Kidney (tissue), 14 donors: Measurements from ENCODE around the gene SIGLEC14. TPM values are rescaled to one million over a fixed set of nuclear protein-coding genes. Genes with fewer than 3 reads are reported as not detected.

Experiments
- DNase-seq, 5 donors: peaks; one replicate each; pipeline ENCODE4 v3.0.0-alpha.2; 2013 to 2020
- FAIRE-seq: peaks from 2 replicates; lab custom pipeline; 2012; peaks lifted over from hg19 to GRCh38; lab: Jason Lieb, UNC
- H3K27ac ChIP-seq, 2 donors: one replicate each; pipeline ENCODE4 v1.7.0; 2013; ENCODE audit warnings: low read depth in 2 of 2, low read length in 2 of 2, inconsistent platforms in 1 of 2
- H3K27me3 ChIP-seq: one replicate; pipeline ENCODE4 v1.7.1; 2013; ENCODE audit warnings: low read length, inconsistent platforms; ENCODE audit not compliant: control insufficient read depth, insufficient read depth
- H3K36me3 ChIP-seq, 3 donors: one replicate each; pipeline versions ENCODE4 v1.7.0 to v1.7.1; 2013; ENCODE audit warnings: low read length in 3 of 3, control low read depth in 1 of 3, inconsistent platforms in 1 of 3; ENCODE audit not compliant: insufficient read depth in 3 of 3, control insufficient read depth in 2 of 3
- H3K4me1 ChIP-seq, 3 donors: one replicate each; pipeline versions ENCODE4 v1.7.0 to v1.7.1; 2013; ENCODE audit warnings: low read length in 3 of 3, inconsistent platforms in 1 of 3, low read depth in 1 of 3; ENCODE audit not compliant: control insufficient read depth in 2 of 3, insufficient read depth in 2 of 3
- H3K4me3 ChIP-seq, 3 donors: one replicate each; pipeline versions ENCODE4 v1.7.0 to v1.8.1; 2013; ENCODE audit warnings: low read length in 3 of 3, control low read depth in 1 of 3, inconsistent platforms in 1 of 3
- H3K9ac ChIP-seq, 3 donors: one replicate each; pipeline versions ENCODE4 v1.7.0 to v1.7.1; 2013; ENCODE audit warnings: low read length in 3 of 3, control low read depth in 1 of 3, inconsistent platforms in 1 of 3
- H3K9me3 ChIP-seq, 3 donors: one replicate each; pipeline versions ENCODE4 v1.7.0 to v1.7.1; 2013; ENCODE audit warnings: low read length in 3 of 3, control low read depth in 1 of 3, inconsistent platforms in 1 of 3; ENCODE audit not compliant: control insufficient read depth in 2 of 3, insufficient read depth in 1 of 3
- intact Hi-C: fragments of 100-400 bp; cut with DNase I; formaldehyde crosslinking; loops from one replicate; pipeline ENCODE4 v1.11.1; 2022
- polyA plus RNA-seq: library from polyadenylated mRNA; stranded (reverse); fragments of 350-450 nt; fragmentation: Illumina TruSeq; extraction: RNeasy Lipid Tissue Mini Kit (QIAGEN cat#74804); gene quantifications from one replicate; pipeline ENCODE4 v1.2.3, GENCODE V29; 2014; ENCODE audit warnings: low read depth, low replicate concordance; ENCODE audit not compliant: insufficient read depth
- total RNA-seq: library from RNA; stranded (reverse); fragmentation: NEBNext Ultra II Directional; extraction: Animal tissue kit (Norgen Biotek cat#: 25700); gene quantifications from one replicate; pipeline ENCODE4 v1.2.1, GENCODE V29; 2021
- TF ChIP-seq, protein P1 (sequence below): IDR thresholded peaks from 3 replicates; pipeline ENCODE4 v1.5.1; 2012; ENCODE audit warnings: mild to moderate bottlenecking, moderate library complexity, borderline replicate concordance; ENCODE audit not compliant: insufficient read depth; ENCODE audit errors: extremely low read depth
- donor health status: control.
- donor health status: control.
- donor health status: control.
- donor health status: control.
- donor health status: control.
- donor health status: DM: yes; HTN: yes; CAD: no.
- donor health status: Normal renal cell carcinoma (clear cell type).

Gene SIGLEC14
- total and polyA plus RNA-seq, 2 donors from 2014 or later, result 0.26 to 11.5 TPM

GRCh38 chr19:51686171-51686570 lies 39.5 kb upstream of the SIGLEC14 start:
- TF ChIP-seq, protein P1, sequence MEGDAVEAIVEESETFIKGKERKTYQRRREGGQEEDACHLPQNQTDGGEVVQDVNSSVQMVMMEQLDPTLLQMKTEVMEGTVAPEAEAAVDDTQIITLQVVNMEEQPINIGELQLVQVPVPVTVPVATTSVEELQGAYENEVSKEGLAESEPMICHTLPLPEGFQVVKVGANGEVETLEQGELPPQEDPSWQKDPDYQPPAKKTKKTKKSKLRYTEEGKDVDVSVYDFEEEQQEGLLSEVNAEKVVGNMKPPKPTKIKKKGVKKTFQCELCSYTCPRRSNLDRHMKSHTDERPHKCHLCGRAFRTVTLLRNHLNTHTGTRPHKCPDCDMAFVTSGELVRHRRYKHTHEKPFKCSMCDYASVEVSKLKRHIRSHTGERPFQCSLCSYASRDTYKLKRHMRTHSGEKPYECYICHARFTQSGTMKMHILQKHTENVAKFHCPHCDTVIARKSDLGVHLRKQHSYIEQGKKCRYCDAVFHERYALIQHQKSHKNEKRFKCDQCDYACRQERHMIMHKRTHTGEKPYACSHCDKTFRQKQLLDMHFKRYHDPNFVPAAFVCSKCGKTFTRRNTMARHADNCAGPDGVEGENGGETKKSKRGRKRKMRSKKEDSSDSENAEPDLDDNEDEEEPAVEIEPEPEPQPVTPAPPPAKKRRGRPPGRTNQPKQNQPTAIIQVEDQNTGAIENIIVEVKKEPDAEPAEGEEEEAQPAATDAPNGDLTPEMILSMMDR, result no peak
- Histone ChIP-seq H3K4me1 (peaks cover 0 to 14% (median 13%) of the 10 kb centered on the region in 3 donors), H3K36me3 (no peaks in the 10 kb centered on the region), H3K9me3 (no peaks in the 10 kb centered on the region), H3K27ac (no peak overlapping the region), H3K4me3 (no peak overlapping the region), H3K9ac (no peak overlapping the region), H3K27me3 (no peaks in the 10 kb centered on the region)
- no peak for DNase-seq
- intact Hi-C loops, result no loop called here
- no peak for FAIRE-seq

GRCh38 chr19:51681286-51681941 lies 34.8 kb upstream of the SIGLEC14 start:
- Histone ChIP-seq H3K9ac (no peak overlapping the region), H3K4me3 (no peak overlapping the region), H3K36me3 (no peaks in the 10 kb centered on the region), H3K9me3 (no peaks in the 10 kb centered on the region), H3K27me3 (no peaks in the 10 kb centered on the region), H3K4me1 (no peaks in the 10 kb centered on the region), H3K27ac (no peak overlapping the region)
- TF ChIP-seq, protein P1, result no peak
- FAIRE-seq (no peak), DNase-seq (peak in 4 of 5 donors; percentile 45 to 77 (median 57))
- intact Hi-C loops, result no loop called here

- Histone ChIP-seq H3K4me3 (no peak overlapping the region), H3K9ac (no peak overlapping the region), H3K9me3 (no peaks in the 10 kb centered on the region), H3K27ac (no peak overlapping the region), H3K4me1 (no peaks in the 10 kb centered on the region), H3K27me3 (no peaks in the 10 kb centered on the region), H3K36me3 (no peaks in the 10 kb centered on the region)
- intact Hi-C loops, result no loop called here
- DNase-seq (no peak), FAIRE-seq (no peak)
- TF ChIP-seq, protein P1, result no peak
These were observed 33.8 kb upstream of the SIGLEC14 start for GRCh38 chr19:51680474-51680873.
